ENCODE measurements around the gene CPSF6. TPM values are rescaled to one million over a fixed set of nuclear protein-coding genes. Genes with fewer than 3 reads are reported as not detected.
"Not testable (repeated sequence)": the region's sequence is repeated elsewhere in the genome, so short reads cannot be mapped to it uniquely, and the experiment has no call there.

Gene CPSF6
- total and polyA plus RNA-seq, 2 donors from 2014 or later, result 21.0 to 57.3 TPM

GRCh38 chr12:69262264-69262974 is 23.1 kb downstream of the CPSF6 start:
- DNase-seq, result no peak
- intact Hi-C loops (cut with DNase I), result no loop called here
- FAIRE-seq, result no peak
- Histone ChIP-seq H3K27me3 (ENCODE audit: control insufficient read depth, insufficient read depth, low read length) (no peaks in the 10 kb centered on the region), H3K27ac (ENCODE audit: low read depth in 2 of 2, low read length in 2 of 2) (no peak overlapping the region), H3K36me3 (ENCODE audit: control insufficient read depth in 2 of 3, insufficient read depth in 3 of 3, low read length in 3 of 3) (peaks cover 22 to 54% (median 32%) of the 10 kb centered on the region in 3 donors), H3K4me3 (ENCODE audit: low read length in 3 of 3) (no peak overlapping the region), H3K9ac (ENCODE audit: low read length in 3 of 3) (no peak overlapping the region), H3K4me1 (ENCODE audit: control insufficient read depth in 2 of 3, insufficient read depth in 2 of 3, low read depth in 1 of 3, low read length in 3 of 3) (no peaks in the 10 kb centered on the region), H3K9me3 (ENCODE audit: control insufficient read depth in 2 of 3, insufficient read depth in 1 of 3, low read length in 3 of 3) (no peaks in the 10 kb centered on the region)
- no peak for TF ChIP-seq CTCF (IDR thresholded peaks at IDR 0.05; ENCODE audit: borderline replicate concordance, extremely low read depth, insufficient read depth)

- H3K27ac ChIP-seq (ENCODE audit: low read depth in 2 of 2, low read length in 2 of 2), result no peak overlapping the region
- no peak for DNase-seq
- no peaks in the 10 kb centered on the region for H3K9me3 ChIP-seq (ENCODE audit: control insufficient read depth in 2 of 3, insufficient read depth in 1 of 3, low read length in 3 of 3)
- H3K9ac ChIP-seq (ENCODE audit: low read length in 3 of 3), result no peak overlapping the region
- peaks cover 10 to 39% (median 20%) of the 10 kb centered on the region in 3 donors for H3K36me3 ChIP-seq (ENCODE audit: control insufficient read depth in 2 of 3, insufficient read depth in 3 of 3, low read length in 3 of 3)
- H3K4me1 ChIP-seq (ENCODE audit: control insufficient read depth in 2 of 3, insufficient read depth in 2 of 3, low read depth in 1 of 3, low read length in 3 of 3), result no peaks in the 10 kb centered on the region
- H3K4me3 ChIP-seq (ENCODE audit: low read length in 3 of 3), result no peak overlapping the region
- FAIRE-seq, result no peak
- no peaks in the 10 kb centered on the region for H3K27me3 ChIP-seq (ENCODE audit: control insufficient read depth, insufficient read depth, low read length)
- intact Hi-C loops (cut with DNase I), result no loop called here
- TF ChIP-seq CTCF (IDR thresholded peaks at IDR 0.05; ENCODE audit: borderline replicate concordance, extremely low read depth, insufficient read depth), result no peak
Observed at GRCh38 chr12:69265205-69265604, 25.8 kb downstream of the CPSF6 start.

GRCh38 chr12:69265633-69266032 is 26.3 kb downstream of the CPSF6 start:
- H3K4me3 ChIP-seq (ENCODE audit: low read length in 3 of 3); H3K27ac ChIP-seq (ENCODE audit: low read depth in 2 of 2, low read length in 2 of 2); H3K9ac ChIP-seq (ENCODE audit: low read length in 3 of 3); DNase-seq; H3K4me1 ChIP-seq (ENCODE audit: control insufficient read depth in 2 of 3, insufficient read depth in 2 of 3, low read depth in 1 of 3, low read length in 3 of 3); H3K9me3 ChIP-seq (ENCODE audit: control insufficient read depth in 2 of 3, insufficient read depth in 1 of 3, low read length in 3 of 3); FAIRE-seq; H3K27me3 ChIP-seq (ENCODE audit: control insufficient read depth, insufficient read depth, low read length); intact Hi-C loops (cut with DNase I): not testable (repeated sequence)
- peaks cover 10 to 39% (median 15%) of the 10 kb centered on the region in 3 donors for H3K36me3 ChIP-seq (ENCODE audit: control insufficient read depth in 2 of 3, insufficient read depth in 3 of 3, low read length in 3 of 3)

GRCh38 chr12:69266036-69266635 is 26.8 kb downstream of the CPSF6 start:
- no peak for DNase-seq
- no peaks in the 10 kb centered on the region for H3K4me1 ChIP-seq (ENCODE audit: control insufficient read depth in 2 of 3, insufficient read depth in 2 of 3, low read depth in 1 of 3, low read length in 3 of 3)
- H3K27me3 ChIP-seq (ENCODE audit: control insufficient read depth, insufficient read depth, low read length), result no peaks in the 10 kb centered on the region
- no peak for TF ChIP-seq CTCF (IDR thresholded peaks at IDR 0.05; ENCODE audit: borderline replicate concordance, extremely low read depth, insufficient read depth)
- no peak for FAIRE-seq
- H3K4me3 ChIP-seq (ENCODE audit: low read length in 3 of 3), result no peak overlapping the region
- H3K9ac ChIP-seq (ENCODE audit: low read length in 3 of 3), result no peak overlapping the region
- intact Hi-C loops (cut with DNase I), result no loop called here
- no peaks in the 10 kb centered on the region for H3K9me3 ChIP-seq (ENCODE audit: control insufficient read depth in 2 of 3, insufficient read depth in 1 of 3, low read length in 3 of 3)
- H3K36me3 ChIP-seq (ENCODE audit: control insufficient read depth in 2 of 3, insufficient read depth in 3 of 3, low read length in 3 of 3), result peaks cover 10 to 35% (median 13%) of the 10 kb centered on the region in 3 donors
- no peak overlapping the region for H3K27ac ChIP-seq (ENCODE audit: low read depth in 2 of 2, low read length in 2 of 2)
